ENCODE measurements around the gene CYB5B.

DNA sequence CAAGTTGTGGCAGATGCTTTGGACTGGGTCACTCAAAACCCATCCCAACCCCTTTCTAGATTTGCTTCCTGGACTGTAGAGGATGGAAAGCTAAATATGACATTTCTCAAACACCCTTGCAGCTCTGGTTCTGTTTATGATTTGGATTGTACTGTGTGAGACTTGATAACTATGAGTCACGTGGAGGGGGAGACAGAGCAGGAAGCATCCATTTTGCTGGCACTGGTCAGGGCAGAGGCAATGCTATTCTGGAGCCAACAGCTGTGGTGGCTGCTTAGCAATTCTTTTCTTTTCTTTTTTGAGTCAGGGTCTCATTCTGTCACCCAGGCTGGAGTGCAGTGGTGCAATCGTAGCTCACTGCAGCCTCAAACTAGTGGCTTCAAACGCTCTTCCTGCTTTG is 25.1 kb upstream of the CYB5B start:
- TF ChIP-seq POLR2A (IDR thresholded peaks at IDR 0.05; ENCODE audit: low read length): no peak
- TF ChIP-seq GATA1 (IDR thresholded peaks at IDR 0.05; ENCODE audit: low read depth, low read length): no peak
